GM12878 (cell line): ENCODE data around the gene COX6B1. TPM values are rescaled to one million over a fixed set of nuclear protein-coding genes. Genes with fewer than 3 reads are reported as not detected.

ENCODE experiments used
- ATAC-seq: fragments of 200-7000 bp; cut with Tn5 transposase; 3 replicates; pipeline ENCODE4 v1.9.1; 2020; ENCODE audit warnings: mild to moderate bottlenecking, moderate library complexity
- BruUV-seq: library from RNA; stranded (reverse); fragments of 400-500 nt; replicated peaks from 2 replicates; lab custom pipeline; 2021; lab: Mats Ljungman, UMichigan
- CTCF ChIA-PET: fragments of 300-600 bp; sonication (Branson Sonifier 250); formaldehyde crosslinking; extraction: SDS; loops from one replicate; lab custom pipeline; 2021; ENCODE audit warnings: inconsistent platforms; lab: Yijun Ruan, JAX
- POLR2A ChIA-PET: fragments of 350-600 bp; formaldehyde crosslinking; extraction: SDS; loops from one replicate; lab custom pipeline; 2021; ENCODE audit warnings: inconsistent platforms; lab: Charles Lee
- RAD21 ChIA-PET: fragments of 300-600 bp; sonication (Branson Sonifier 250); formaldehyde crosslinking; loops from one replicate; lab custom pipeline; 2023; ENCODE audit warnings: antibody characterized with exemption; ENCODE audit not compliant: unreplicated experiment; lab: Charles Lee
- SMC1A ChIA-PET: fragments of 300-600 bp; sonication (Branson Sonifier 250); formaldehyde crosslinking; loops from one replicate; lab custom pipeline; 2023; ENCODE audit not compliant: unreplicated experiment, uncharacterized antibody; lab: Charles Lee
- DNase-seq: peaks from one replicate; pipeline ENCODE4 v3.0.0-alpha.2; 2011; ENCODE audit warnings: low read depth, low spot score
- FAIRE-seq: peaks from 3 replicates; lab custom pipeline; 2011; peaks lifted over from hg19 to GRCh38; lab: Jason Lieb, UNC
- H2AFZ ChIP-seq: 2 replicates; pipeline ENCODE4 v1.6.0; 2011; ENCODE audit warnings: low read depth, low read length, control low read depth; ENCODE audit not compliant: control insufficient read depth
- H3K27ac ChIP-seq: 2 replicates; pipeline ENCODE4 v1.5.1; 2011; ENCODE audit warnings: control low read depth; ENCODE audit not compliant: control insufficient read depth, insufficient read depth
- H3K27me3 ChIP-seq, 2 experiments: replicated peaks in 1 of 2; 2 replicates each; pipeline versions ENCODE4 v1.6.0 to v1.6.1; 2011; ENCODE audit warnings: low read length in 1 of 2; ENCODE audit not compliant: control insufficient read depth in 2 of 2, insufficient read depth in 2 of 2
- H3K36me3 ChIP-seq, 2 experiments: 2 replicates each; pipeline ENCODE4 v1.5.1; 2011; ENCODE audit warnings: low read length in 1 of 2; ENCODE audit not compliant: control insufficient read depth in 2 of 2, insufficient read depth in 2 of 2
- H3K4me1 ChIP-seq: 2 replicates; pipeline ENCODE4 v1.6.1; 2011; ENCODE audit warnings: mild to moderate bottlenecking, low read length, moderate library complexity, mixed read lengths; ENCODE audit not compliant: control insufficient read depth, insufficient read depth
- H3K4me2 ChIP-seq: 2 replicates; pipeline ENCODE4 v1.6.0; 2011; ENCODE audit warnings: control low read depth; ENCODE audit not compliant: control insufficient read depth, insufficient read depth
- H3K4me3 ChIP-seq: fragments of 200-600 bp; sonication (generic); 2 replicates; pipeline ENCODE4 v1.5.1; 2016
- H3K79me2 ChIP-seq: 2 replicates; pipeline ENCODE4 v1.6.0; 2011; ENCODE audit warnings: low read length; ENCODE audit not compliant: control insufficient read depth, insufficient read depth
- H3K9ac ChIP-seq: 2 replicates; pipeline ENCODE4 v1.8.0; 2011; ENCODE audit warnings: low read length, control low read depth, mixed read lengths; ENCODE audit not compliant: control insufficient read depth, insufficient read depth
- H3K9me3 ChIP-seq: replicated peaks from 3 replicates; pipeline ENCODE4 v1.5.1; 2011; ENCODE audit warnings: mild to moderate bottlenecking, low read length; ENCODE audit not compliant: control insufficient read depth, insufficient read depth
- H4K20me1 ChIP-seq: 2 replicates; pipeline ENCODE4 v1.6.0; 2011; ENCODE audit not compliant: control insufficient read depth, insufficient read depth
- MEF2A ChIP-seq: IDR thresholded peaks from 2 replicates; pipeline ENCODE4 v1.6.1; 2011; ENCODE audit warnings: low read depth, mild to moderate bottlenecking, low read length, moderate library complexity; ENCODE audit not compliant: insufficient read depth
- MLLT1 ChIP-seq: fragments of 450-650 bp; IDR thresholded peaks from 2 replicates; pipeline ENCODE4 v1.6.1; 2016; ENCODE audit warnings: mild to moderate bottlenecking
- MTA2 ChIP-seq: fragments of 450-650 bp; IDR thresholded peaks from 2 replicates; pipeline ENCODE4 v1.6.1; 2016; ENCODE audit warnings: low read depth, mild to moderate bottlenecking, moderate library complexity
- NFIC ChIP-seq: IDR thresholded peaks from 2 replicates; pipeline ENCODE4 v1.6.1; 2012; ENCODE audit warnings: low read depth, mild to moderate bottlenecking, inconsistent platforms, low read length, moderate library complexity
- NFYA ChIP-seq: IDR thresholded peaks from 2 replicates; pipeline ENCODE4 v1.6.1; 2011; ENCODE audit warnings: low read depth, mild to moderate bottlenecking, low read length, improper control_type of control experiment, borderline replicate concordance
- NKRF ChIP-seq: fragments of 450-650 bp; conservative IDR thresholded peaks from 2 replicates; pipeline ENCODE4 v1.6.1; 2017; ENCODE audit warnings: mild to moderate bottlenecking, moderate library complexity
- NRF1 ChIP-seq: conservative IDR thresholded peaks from 2 replicates; pipeline ENCODE4 v1.6.1; 2011; ENCODE audit warnings: mild to moderate bottlenecking, low read depth, low read length, improper control_type of control experiment
- RBBP5 ChIP-seq: fragments of 200-600 bp; sonication (generic); conservative IDR thresholded peaks from 2 replicates; pipeline ENCODE4 v1.6.1; 2016
- RUNX3 ChIP-seq: IDR thresholded peaks from 2 replicates; pipeline ENCODE4 v1.6.1; 2012; ENCODE audit warnings: low read length, inconsistent platforms
- SMC3 ChIP-seq: IDR thresholded peaks from 2 replicates; pipeline ENCODE4 v1.6.1; 2011; ENCODE audit warnings: low read length, improper control_type of control experiment, borderline replicate concordance
- SP1 ChIP-seq: IDR thresholded peaks from one replicate; pipeline ENCODE4 v1.6.1; 2011; ENCODE audit warnings: low read depth, low read length
- SREBF2 ChIP-seq: IDR thresholded peaks from 2 replicates; pipeline ENCODE4 v1.6.1; 2012; ENCODE audit warnings: mild to moderate bottlenecking, low read length
- TCF7 ChIP-seq: IDR thresholded peaks from 2 replicates; pipeline ENCODE4 v1.6.1; 2014; ENCODE audit warnings: antibody characterized with exemption, borderline replicate concordance
- USF1 ChIP-seq: IDR thresholded peaks from 2 replicates; pipeline ENCODE4 v1.6.1; 2011; ENCODE audit warnings: borderline replicate concordance, low read depth, mild to moderate bottlenecking, moderate library complexity, mixed read lengths, low read length; ENCODE audit not compliant: insufficient read depth; ENCODE audit errors: extremely low read length
- YY1 ChIP-seq: IDR thresholded peaks from 2 replicates; pipeline ENCODE4 v1.6.1; 2011; ENCODE audit warnings: low read depth, mild to moderate bottlenecking, low read length
- WGBS: methylation state at CpG from one replicate; pipeline ENCODE4 v1.1.6; 2016; ENCODE audit warnings: low lambda C conversion rate; ENCODE audit not compliant: insufficient replicate concordance, insufficient coverage; ENCODE audit errors: missing lambda C conversion rate; 5-methylcytosine and 5-hydroxymethylcytosine counted together
- in situ Hi-C: fragments of 300-500 bp; cut with MboI; formaldehyde crosslinking; loops from 9 replicates; pipeline ENCODE4 v1.14.3; 2018; ENCODE audit warnings: mixed read lengths
- intact Hi-C: fragments of 100-400 bp; cut with micrococcal nuclease; formaldehyde crosslinking; loops from one replicate; pipeline ENCODE4 v1.14.2; 2022; ENCODE audit not compliant: unreplicated experiment
- polyA plus RNA-seq, 11 experiments: library from polyadenylated mRNA; depleted of rRNA in 4 of 11; unstranded in 6 of 11; stranded (reverse) in 5 of 11; fragments of >200 nt; fragmentation: Nextera tagmentation in 4 of 11; fragmentation: Illumina TruSeq in 1 of 11; extraction: Ambion mirVana in 4 of 11; extraction: Trizol in 1 of 11; gene quantifications; 1 replicate in 1 of 11; 2 replicates in 10 of 11; pipeline versions ENCODE4 v1.2.1 to v1.2.3, GENCODE V29; 2011 to 2016; ENCODE audit warnings: inconsistent platforms in 2 of 11, missing spikeins in 2 of 11, low read depth in 1 of 11
- total RNA-seq, 4 experiments: library from RNA; depleted of rRNA in 3 of 4; stranded (reverse); fragments of >200 nt in 3 of 4; fragmentation: Illumina TruSeq in 1 of 4; extraction: Trizol in 1 of 4; gene quantifications; 2 replicates each; pipeline versions ENCODE4 v1.2.1 to v1.2.3, GENCODE V29; 2013 to 2021
- TF ChIP-seq, protein P1 (sequence below): IDR thresholded peaks from 2 replicates; pipeline ENCODE4 v1.6.1; 2012; ENCODE audit warnings: low read depth, low read length, improper control_type of control experiment
- TF ChIP-seq, protein P2 (sequence below), 3 experiments: IDR thresholded peaks in 2 of 3; conservative IDR thresholded peaks in 1 of 3; 2 replicates each; pipeline ENCODE4 v1.5.1; 2011; ENCODE audit warnings: low read depth in 3 of 3, low read length in 3 of 3, mild to moderate bottlenecking in 3 of 3, control low read depth in 2 of 3, moderate library complexity in 2 of 3, inconsistent platforms in 1 of 3, mixed read lengths in 1 of 3; ENCODE audit not compliant: control insufficient read depth in 2 of 3, insufficient read depth in 1 of 3; ENCODE audit errors: extremely low read depth in 1 of 3

The COX6B1 gene
- total and polyA plus RNA-seq, 10 of the 15 experiments (the other 5 are each of a cell fraction or from before 2014, with no cell fraction given) = 500 to 1,700 (median 862) TPM

- Histone ChIP-seq H3K27ac (no peak overlapping the region), H2AFZ (no peak overlapping the region), H3K4me1 (no peaks in the 10 kb centered on the region), H3K4me3 (no peak overlapping the region), H3K9ac (no peak overlapping the region), H4K20me1 (no peaks in the 10 kb centered on the region), H3K27me3 (no peaks in the 10 kb centered on the region), H3K79me2 (no peaks in the 10 kb centered on the region), H3K36me3 (no peaks in the 10 kb centered on the region; a peak in 1 of 4 replicates), H3K9me3 (no peaks in the 10 kb centered on the region), H3K4me2 (no peak overlapping the region)
- POLR2A ChIA-PET = no interaction called here
- intact Hi-C loops (no loop called here), in situ Hi-C loops (no loop called here)
- TF ChIP-seq NKRF = no peak
- no peak for TF ChIP-seq RBBP5
- TF ChIP-seq MTA2 = no peak
- TF ChIP-seq USF1 = no peak
- TF ChIP-seq YY1 = no peak
- no peak for TF ChIP-seq NFYA
- TF ChIP-seq MLLT1 = no peak
- TF ChIP-seq SP1 = no peak
- no peak for TF ChIP-seq RUNX3
- TF ChIP-seq NRF1 = no peak
- TF ChIP-seq SMC3 = no peak
- TF ChIP-seq, protein P1, sequence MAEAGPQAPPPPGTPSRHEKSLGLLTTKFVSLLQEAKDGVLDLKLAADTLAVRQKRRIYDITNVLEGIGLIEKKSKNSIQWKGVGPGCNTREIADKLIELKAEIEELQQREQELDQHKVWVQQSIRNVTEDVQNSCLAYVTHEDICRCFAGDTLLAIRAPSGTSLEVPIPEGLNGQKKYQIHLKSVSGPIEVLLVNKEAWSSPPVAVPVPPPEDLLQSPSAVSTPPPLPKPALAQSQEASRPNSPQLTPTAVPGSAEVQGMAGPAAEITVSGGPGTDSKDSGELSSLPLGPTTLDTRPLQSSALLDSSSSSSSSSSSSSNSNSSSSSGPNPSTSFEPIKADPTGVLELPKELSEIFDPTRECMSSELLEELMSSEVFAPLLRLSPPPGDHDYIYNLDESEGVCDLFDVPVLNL = no peak
- no peak for TF ChIP-seq NFIC
- TF ChIP-seq TCF7 = no peak
- no peak for TF ChIP-seq SREBF2
- no peak for TF ChIP-seq MEF2A
- TF ChIP-seq, protein P2, sequence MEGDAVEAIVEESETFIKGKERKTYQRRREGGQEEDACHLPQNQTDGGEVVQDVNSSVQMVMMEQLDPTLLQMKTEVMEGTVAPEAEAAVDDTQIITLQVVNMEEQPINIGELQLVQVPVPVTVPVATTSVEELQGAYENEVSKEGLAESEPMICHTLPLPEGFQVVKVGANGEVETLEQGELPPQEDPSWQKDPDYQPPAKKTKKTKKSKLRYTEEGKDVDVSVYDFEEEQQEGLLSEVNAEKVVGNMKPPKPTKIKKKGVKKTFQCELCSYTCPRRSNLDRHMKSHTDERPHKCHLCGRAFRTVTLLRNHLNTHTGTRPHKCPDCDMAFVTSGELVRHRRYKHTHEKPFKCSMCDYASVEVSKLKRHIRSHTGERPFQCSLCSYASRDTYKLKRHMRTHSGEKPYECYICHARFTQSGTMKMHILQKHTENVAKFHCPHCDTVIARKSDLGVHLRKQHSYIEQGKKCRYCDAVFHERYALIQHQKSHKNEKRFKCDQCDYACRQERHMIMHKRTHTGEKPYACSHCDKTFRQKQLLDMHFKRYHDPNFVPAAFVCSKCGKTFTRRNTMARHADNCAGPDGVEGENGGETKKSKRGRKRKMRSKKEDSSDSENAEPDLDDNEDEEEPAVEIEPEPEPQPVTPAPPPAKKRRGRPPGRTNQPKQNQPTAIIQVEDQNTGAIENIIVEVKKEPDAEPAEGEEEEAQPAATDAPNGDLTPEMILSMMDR (IDR thresholded peaks at IDR 0.05 in 2 of 3, conservative IDR thresholded peaks at IDR 0.05 in 1 of 3; ENCODE audit: control insufficient read depth in 2 of 3, extremely low read depth in 1 of 3, insufficient read depth in 1 of 3, low read depth in 3 of 3, low read length in 3 of 3) = no peak
- SMC1A ChIA-PET = no interaction called here
- no TSS peak for BruUV-seq
- FAIRE-seq = no peak
- no peak for DNase-seq
- no peak for ATAC-seq
- RAD21 ChIA-PET = no interaction called here
- CTCF ChIA-PET = no interaction called here
- 98% methylated on average over 10 of the region's 12 CpGs for WGBS
Observed at GRCh38 chr19:35619290-35619923, 28.7 kb upstream of the COX6B1 start.
